HG02943 (cell line): ENCODE results near the gene PPP1R12C.
"Not testable (repeated sequence)": the region's sequence is repeated elsewhere in the genome, so short reads cannot be mapped to it uniquely, and the experiment has no call there.

Experiments used
- ATAC-seq: cut with Tn5 transposase; IDR thresholded peaks from one replicate; pipeline ENCODE4 v1.9.1; 2021; ENCODE audit warnings: mild to moderate bottlenecking, low read depth, moderate library complexity; ENCODE audit not compliant: unreplicated experiment

Gene PPP1R12C

GRCh38 chr19:55112777-55113569 is 4.5 kb downstream of the PPP1R12C start:
- ATAC-seq, result no peak

GRCh38 chr19:55112246-55112776 is 5.1 kb downstream of the PPP1R12C start:
- ATAC-seq, result no peak

GRCh38 chr19:55111238-55111831 is 6.1 kb downstream of the PPP1R12C start:
- no peak for ATAC-seq

- ATAC-seq, result no peak
Measured at GRCh38 chr19:55109527-55110291, 7.7 kb downstream of the PPP1R12C start.

- not testable (repeated sequence) for ATAC-seq
Measured at GRCh38 chr19:55107252-55107651, 10.2 kb downstream of the PPP1R12C start.

- no peak for ATAC-seq
Measured at GRCh38 chr19:55106591-55106990, 10.8 kb downstream of the PPP1R12C start.

GRCh38 chr19:55105237-55105636 is 12.2 kb downstream of the PPP1R12C start:
- no peak for ATAC-seq

- no peak for ATAC-seq
Measured at GRCh38 chr19:55103190-55103589, 14.2 kb downstream of the PPP1R12C start.

GRCh38 chr19:55101261-55101660 is 16.2 kb downstream of the PPP1R12C start:
- no peak for ATAC-seq

- ATAC-seq, result no peak
Measured at GRCh38 chr19:55099557-55100506, 17.6 kb downstream of the PPP1R12C start.

- ATAC-seq, result no peak
Measured at GRCh38 chr19:55098716-55099556, 18.5 kb downstream of the PPP1R12C start.

- ATAC-seq, result no peak
Measured at GRCh38 chr19:55097864-55098715, 19.3 kb downstream of the PPP1R12C start.

- no peak for ATAC-seq
Measured at GRCh38 chr19:55096061-55096701, 21.3 kb downstream of the PPP1R12C start.

- no peak for ATAC-seq
Measured at GRCh38 chr19:55095260-55096060, 22.0 kb downstream of the PPP1R12C start.

- no peak for ATAC-seq
Measured at GRCh38 chr19:55094456-55095259, 22.8 kb downstream of the PPP1R12C start.
